ENCODE measurements around the gene KHDC1. TPM values are rescaled to one million over a fixed set of nuclear protein-coding genes. Genes with fewer than 3 reads are reported as not detected.
"Not testable (repeated sequence)": the region's sequence is repeated elsewhere in the genome, so short reads cannot be mapped to it uniquely, and the experiment has no call there.

KHDC1 gene
- total and polyA plus RNA-seq, 2 experiments from 2014 or later: 1.1 to 3.8 TPM

GRCh38 chr6:73282871-73283270 lies 19.9 kb upstream of the KHDC1 start:
- H2AFZ ChIP-seq: no peak overlapping the region
- H3K9ac ChIP-seq: no peak overlapping the region
- H3F3A ChIP-seq (ENCODE audit: insufficient read depth): no peaks in the 10 kb centered on the region
- H3K36me3 ChIP-seq (ENCODE audit: low read depth): no peaks in the 10 kb centered on the region
- 91 to 96% methylated on average over 5 of the region's 5 CpGs for WGBS, 2 experiments (ENCODE audit: low coverage in 1 of 2, low lambda C conversion rate in 2 of 2, missing lambda C conversion rate in 2 of 2)
- no peaks in the 10 kb centered on the region for H3K4me1 ChIP-seq (ENCODE audit: insufficient read depth)
- no peak overlapping the region for H3K27ac ChIP-seq
- no peak overlapping the region for H3K4me3 ChIP-seq
- H3K9me3 ChIP-seq (ENCODE audit: low read depth): no peaks in the 10 kb centered on the region
- no peak overlapping the region for H3K4me2 ChIP-seq (ENCODE audit: unreplicated experiment)
- TF ChIP-seq EZH2phosphoT487 (IDR thresholded peaks at IDR 0.05; ENCODE audit: insufficient read depth, low read depth): no peak
- no peak for TF ChIP-seq EZH2 (IDR thresholded peaks at IDR 0.05; ENCODE audit: insufficient read depth, poor library complexity, severe bottlenecking)
- H3K27me3 ChIP-seq (replicated peaks; ENCODE audit: insufficient read depth): no peaks in the 10 kb centered on the region
- H4K20me1 ChIP-seq (ENCODE audit: insufficient read depth): no peaks in the 10 kb centered on the region
- no peaks in the 10 kb centered on the region for H3K79me2 ChIP-seq (ENCODE audit: insufficient read depth)
- no peaks in the 10 kb centered on the region for H3K9me2 ChIP-seq (ENCODE audit: insufficient read depth)
- no peak for DNase-seq
- in situ Hi-C loops (cut with MboI): loop anchor here (25.0 kb wide), 1 partner anchor 329 kb away; no protein-coding TSS in a partner anchor

- H3K4me3 ChIP-seq; H3F3A ChIP-seq (ENCODE audit: insufficient read depth); H3K36me3 ChIP-seq (ENCODE audit: low read depth); H3K27ac ChIP-seq; H3K4me2 ChIP-seq (ENCODE audit: unreplicated experiment); H3K79me2 ChIP-seq (ENCODE audit: insufficient read depth); H3K9me3 ChIP-seq (ENCODE audit: low read depth); H3K27me3 ChIP-seq (replicated peaks; ENCODE audit: insufficient read depth); H3K4me1 ChIP-seq (ENCODE audit: insufficient read depth); DNase-seq; H3K9me2 ChIP-seq (ENCODE audit: insufficient read depth); H2AFZ ChIP-seq; H4K20me1 ChIP-seq (ENCODE audit: insufficient read depth); H3K9ac ChIP-seq: not testable (repeated sequence)
- 98% methylated on average over 4 of the region's 4 CpGs for WGBS, 2 experiments (ENCODE audit: low coverage in 1 of 2, low lambda C conversion rate in 2 of 2, missing lambda C conversion rate in 2 of 2)
- in situ Hi-C loops (cut with MboI): loop anchor here (25.0 kb wide), 1 partner anchor 331 kb away; no protein-coding TSS in a partner anchor
Observed at GRCh38 chr6:73281684-73282083, 18.7 kb upstream of the KHDC1 start.

GRCh38 chr6:73269296-73269695 lies 6.3 kb upstream of the KHDC1 start:
- H3K4me1 ChIP-seq (ENCODE audit: insufficient read depth); in situ Hi-C loops (cut with MboI); H3K9me2 ChIP-seq (ENCODE audit: insufficient read depth); H4K20me1 ChIP-seq (ENCODE audit: insufficient read depth); H3K4me3 ChIP-seq; H3K9me3 ChIP-seq (ENCODE audit: low read depth); H3F3A ChIP-seq (ENCODE audit: insufficient read depth); H3K27ac ChIP-seq; H3K4me2 ChIP-seq (ENCODE audit: unreplicated experiment); H3K27me3 ChIP-seq (replicated peaks; ENCODE audit: insufficient read depth); H3K79me2 ChIP-seq (ENCODE audit: insufficient read depth); DNase-seq; H3K36me3 ChIP-seq (ENCODE audit: low read depth); H3K9ac ChIP-seq; H2AFZ ChIP-seq: not testable (repeated sequence)
- WGBS, 2 experiments (ENCODE audit: low coverage in 1 of 2, low lambda C conversion rate in 2 of 2, missing lambda C conversion rate in 2 of 2): 97 to 99% methylated on average over 12 to 13 of the region's 13 CpGs

- H3K9ac ChIP-seq; H3K9me2 ChIP-seq (ENCODE audit: insufficient read depth); H3K36me3 ChIP-seq (ENCODE audit: low read depth); H3K4me3 ChIP-seq; H3K27ac ChIP-seq; H4K20me1 ChIP-seq (ENCODE audit: insufficient read depth); H3K27me3 ChIP-seq (replicated peaks; ENCODE audit: insufficient read depth); H2AFZ ChIP-seq; DNase-seq; H3K79me2 ChIP-seq (ENCODE audit: insufficient read depth); H3K4me1 ChIP-seq (ENCODE audit: insufficient read depth); H3F3A ChIP-seq (ENCODE audit: insufficient read depth); in situ Hi-C loops (cut with MboI); H3K4me2 ChIP-seq (ENCODE audit: unreplicated experiment); H3K9me3 ChIP-seq (ENCODE audit: low read depth): not testable (repeated sequence)
- 94 to 96% methylated on average over 9 to 26 of the region's 27 CpGs for WGBS, 2 experiments (ENCODE audit: low coverage in 1 of 2, low lambda C conversion rate in 2 of 2, missing lambda C conversion rate in 2 of 2)
Observed at GRCh38 chr6:73268896-73269295, 5.9 kb upstream of the KHDC1 start.

- in situ Hi-C loops (cut with MboI): no loop called here
- DNase-seq: no peak
- WGBS, 2 experiments (ENCODE audit: low coverage in 1 of 2, low lambda C conversion rate in 2 of 2, missing lambda C conversion rate in 2 of 2): 98 to 100% methylated on average over 3 of the region's 3 CpGs
- Histone ChIP-seq H3K36me3 (ENCODE audit: low read depth) (no peaks in the 10 kb centered on the region), H3K9me2 (ENCODE audit: insufficient read depth) (no peaks in the 10 kb centered on the region), H3F3A (ENCODE audit: insufficient read depth) (0 out of 2 replicates have a peak, but pooled peaks cover 4% of the 10 kb centered on the region), H3K4me3 (no peak overlapping the region), H3K4me1 (ENCODE audit: insufficient read depth) (0 out of 2 replicates have a peak, but pooled peaks cover 10% of the 10 kb centered on the region), H3K9ac (no peak overlapping the region), H3K27ac (no peak overlapping the region), H4K20me1 (ENCODE audit: insufficient read depth) (no peaks in the 10 kb centered on the region), H3K79me2 (ENCODE audit: insufficient read depth) (peaks cover 10% of the 10 kb centered on the region; the same call in 1 of the 2 replicates), H2AFZ (no peak overlapping the region), H3K27me3 (replicated peaks; ENCODE audit: insufficient read depth) (no peaks in the 10 kb centered on the region), H3K9me3 (ENCODE audit: low read depth) (no peaks in the 10 kb centered on the region), H3K4me2 (ENCODE audit: unreplicated experiment) (no peak overlapping the region)
- TF ChIP-seq EZH2phosphoT487 (IDR thresholded peaks at IDR 0.05; ENCODE audit: insufficient read depth, low read depth) (no peak), EZH2 (IDR thresholded peaks at IDR 0.05; ENCODE audit: insufficient read depth, poor library complexity, severe bottlenecking) (no peak)
Observed at GRCh38 chr6:73264446-73264845, 1.4 kb upstream of the KHDC1 start.
